CD4-positive, alpha-beta T cell treated with Interleukin-1 beta for 1 hour (primary cell): ENCODE measurements around the gene ERG.

Source experiments
- DNase-seq, 2 donors: peaks; one replicate each; pipeline ENCODE4 v3.0.0-alpha.2; 2020 to 2022

Gene ERG

GRCh38 chr21:38472412-38473108, 25.7 kb downstream of the ERG start:
- no peak for DNase-seq

- no peak for DNase-seq
Observed at GRCh38 chr21:38471766-38472165, 26.5 kb downstream of the ERG start.

GRCh38 chr21:38470755-38471154, 27.5 kb downstream of the ERG start:
- no peak for DNase-seq

- no peak for DNase-seq
Observed at GRCh38 chr21:38469642-38470041, 28.6 kb downstream of the ERG start.

GRCh38 chr21:38468989-38469388, 29.3 kb downstream of the ERG start:
- DNase-seq: no peak

GRCh38 chr21:38467911-38468310, 30.4 kb downstream of the ERG start:
- DNase-seq: no peak

GRCh38 chr21:38467374-38467773, 30.9 kb downstream of the ERG start:
- no peak for DNase-seq

- DNase-seq: no peak
Observed at GRCh38 chr21:38460171-38460742, 38.0 kb downstream of the ERG start.

GRCh38 chr21:38459490-38459889, 38.8 kb downstream of the ERG start:
- no peak for DNase-seq

- DNase-seq: no peak
Observed at GRCh38 chr21:38455403-38455802, 42.9 kb downstream of the ERG start.

- DNase-seq: no peak
Observed at GRCh38 chr21:38454702-38455101, 43.6 kb downstream of the ERG start.

- no peak for DNase-seq
Observed at GRCh38 chr21:38454161-38454560, 44.1 kb downstream of the ERG start.

GRCh38 chr21:38448671-38449385, 49.4 kb downstream of the ERG start:
- no peak for DNase-seq

GRCh38 chr21:38447611-38448010, 50.7 kb downstream of the ERG start:
- DNase-seq: no peak

- DNase-seq: no peak
Observed at GRCh38 chr21:38444691-38445090, 53.6 kb downstream of the ERG start.

GRCh38 chr21:38443110-38443509, 55.2 kb downstream of the ERG start:
- DNase-seq: no peak

- no peak for DNase-seq
Observed at GRCh38 chr21:38441153-38441552, 57.1 kb downstream of the ERG start.

- no peak for DNase-seq
Observed at GRCh38 chr21:38440746-38441145, 57.5 kb downstream of the ERG start.

- no peak for DNase-seq
Observed at GRCh38 chr21:38439957-38440356, 58.3 kb downstream of the ERG start.

GRCh38 chr21:38439426-38439825, 58.9 kb downstream of the ERG start:
- no peak for DNase-seq

GRCh38 chr21:38438462-38438893, 59.8 kb downstream of the ERG start:
- no peak for DNase-seq

GRCh38 chr21:38436341-38436740, 61.9 kb downstream of the ERG start:
- no peak for DNase-seq

GRCh38 chr21:38434913-38435533, 63.3 kb downstream of the ERG start:
- no peak for DNase-seq

- no peak for DNase-seq
Observed at GRCh38 chr21:38433471-38433870, 64.8 kb downstream of the ERG start.
